HG03175 (cell line): ENCODE measurements around the gene CEND1.

Source experiments
- ATAC-seq: cut with Tn5 transposase; IDR thresholded peaks from one replicate; pipeline ENCODE4 v1.9.1; 2021; ENCODE audit warnings: mild to moderate bottlenecking, moderate library complexity; ENCODE audit not compliant: unreplicated experiment

Gene CEND1

DNA sequence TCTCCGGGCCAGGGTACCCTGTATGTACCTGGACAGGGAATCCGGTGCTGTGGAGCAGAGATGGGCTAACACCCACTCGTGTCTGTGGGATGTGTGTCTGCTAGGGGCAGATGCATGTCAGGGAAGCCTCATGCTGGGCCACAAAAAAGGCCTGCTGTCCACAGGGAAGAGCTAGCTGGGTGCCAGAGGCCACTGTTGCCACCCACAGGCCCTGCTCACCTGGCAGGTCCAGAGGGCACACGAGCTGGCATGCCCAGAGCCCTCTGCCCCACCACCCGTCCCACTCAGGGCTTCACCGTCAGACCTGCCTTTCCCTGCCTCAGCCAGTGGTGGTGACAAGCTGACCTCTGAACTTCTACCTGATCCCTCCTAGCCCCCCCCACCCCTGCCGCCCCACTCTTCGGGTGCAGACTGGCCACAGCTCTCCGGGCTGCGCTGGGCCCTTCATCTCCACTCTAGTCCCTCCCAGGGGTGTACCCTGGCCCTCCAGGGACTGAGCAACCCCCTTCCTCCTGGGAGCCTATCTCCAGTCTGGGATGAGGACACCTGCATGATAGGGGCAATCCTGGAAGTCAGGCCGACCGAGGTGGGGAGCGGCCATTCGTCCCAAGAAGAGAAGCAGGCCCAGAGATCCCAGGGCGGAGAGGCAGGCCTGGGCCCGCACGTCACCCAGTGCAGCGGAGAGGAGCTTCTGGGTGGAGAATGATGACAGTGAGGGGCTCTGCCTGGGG, 6.8 kb upstream of the CEND1 start:
- ATAC-seq, result no peak

DNA sequence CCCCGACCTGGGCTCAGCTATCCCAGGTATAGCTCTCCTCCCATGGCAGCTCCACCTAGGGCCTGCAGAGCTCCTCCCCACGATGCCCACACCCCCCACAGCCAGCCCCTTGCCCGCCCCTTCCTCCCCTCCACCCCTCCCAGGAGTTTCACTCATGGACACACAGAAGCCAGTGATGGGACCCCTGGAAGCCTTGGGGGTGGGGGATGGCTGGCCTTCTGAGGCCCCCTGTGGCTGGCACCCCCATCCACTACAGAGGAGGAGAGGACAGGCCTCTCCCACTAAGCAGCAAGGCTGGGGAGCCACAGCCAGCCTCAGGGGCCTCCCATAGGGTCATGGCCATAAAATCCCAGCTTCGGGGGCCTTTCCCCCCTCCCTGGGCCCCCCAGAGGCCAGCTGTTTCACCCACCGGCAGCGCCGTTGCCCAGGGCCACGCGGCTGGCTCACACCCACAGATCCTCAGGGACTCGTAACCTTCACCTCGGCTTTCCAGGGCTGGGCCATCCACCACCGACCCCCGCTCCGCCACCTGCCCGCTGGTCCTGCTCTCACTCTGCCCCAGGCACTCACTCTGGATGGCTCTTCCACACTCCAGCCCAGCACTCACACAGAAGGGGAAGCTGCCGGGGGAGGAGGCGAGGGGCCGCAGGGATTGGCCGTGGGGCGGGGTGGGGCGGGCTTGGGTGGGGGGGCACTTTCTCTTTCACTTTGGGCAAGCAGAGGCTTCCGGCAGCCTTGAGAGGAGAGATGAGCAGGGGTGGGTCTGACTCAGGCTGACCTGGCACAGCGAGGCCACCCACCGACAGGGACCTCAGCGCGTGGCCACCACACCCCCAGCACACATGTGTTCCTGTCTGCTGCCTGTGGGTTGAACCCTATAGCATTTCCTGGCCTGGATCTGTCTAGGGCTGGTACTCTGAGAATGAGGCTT, 6.0 kb upstream of the CEND1 start:
- peak; percentile 28 for ATAC-seq

DNA sequence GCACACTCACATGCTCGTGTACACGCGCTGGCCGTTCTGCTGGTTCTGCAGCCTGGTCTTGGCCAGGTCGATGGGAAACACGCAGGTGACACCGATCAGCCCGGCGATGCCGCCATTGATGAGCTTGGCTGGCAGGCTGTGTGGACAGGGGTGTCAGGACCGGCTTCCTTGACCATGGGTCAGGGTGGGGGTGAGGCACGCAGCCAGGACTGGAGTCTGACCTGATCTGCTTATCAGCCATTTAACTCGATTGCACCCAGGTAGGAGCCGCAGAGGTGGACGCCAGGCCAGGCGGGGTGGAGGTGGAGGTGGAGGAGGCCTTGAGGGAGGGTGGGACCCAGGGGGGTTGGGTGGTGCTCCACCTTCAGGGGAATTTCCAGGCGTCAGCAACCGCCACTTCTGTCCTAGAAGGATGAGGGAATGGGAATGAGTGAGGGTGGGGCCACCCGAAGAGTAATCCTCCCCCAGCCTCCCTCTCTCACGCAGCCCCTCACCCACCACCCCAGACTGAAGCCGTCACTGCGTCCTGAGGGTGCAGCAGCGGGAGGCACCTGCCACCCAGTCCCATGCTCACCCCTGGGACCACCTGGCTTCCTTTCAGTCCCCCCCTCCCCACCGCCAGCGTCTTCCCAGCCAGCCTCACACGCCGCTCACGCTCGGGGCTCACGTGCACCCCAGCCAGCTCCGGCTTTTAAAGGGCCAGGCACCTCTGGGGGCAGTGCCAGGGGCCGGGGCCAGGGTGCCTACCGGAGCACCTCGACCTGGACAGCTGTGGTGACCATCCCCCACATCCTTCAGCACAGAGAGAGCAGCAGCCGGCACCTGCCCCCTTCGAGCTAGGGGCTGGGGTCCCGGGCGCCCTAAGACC, 5.1 kb upstream of the CEND1 start:
- ATAC-seq, result no peak

DNA sequence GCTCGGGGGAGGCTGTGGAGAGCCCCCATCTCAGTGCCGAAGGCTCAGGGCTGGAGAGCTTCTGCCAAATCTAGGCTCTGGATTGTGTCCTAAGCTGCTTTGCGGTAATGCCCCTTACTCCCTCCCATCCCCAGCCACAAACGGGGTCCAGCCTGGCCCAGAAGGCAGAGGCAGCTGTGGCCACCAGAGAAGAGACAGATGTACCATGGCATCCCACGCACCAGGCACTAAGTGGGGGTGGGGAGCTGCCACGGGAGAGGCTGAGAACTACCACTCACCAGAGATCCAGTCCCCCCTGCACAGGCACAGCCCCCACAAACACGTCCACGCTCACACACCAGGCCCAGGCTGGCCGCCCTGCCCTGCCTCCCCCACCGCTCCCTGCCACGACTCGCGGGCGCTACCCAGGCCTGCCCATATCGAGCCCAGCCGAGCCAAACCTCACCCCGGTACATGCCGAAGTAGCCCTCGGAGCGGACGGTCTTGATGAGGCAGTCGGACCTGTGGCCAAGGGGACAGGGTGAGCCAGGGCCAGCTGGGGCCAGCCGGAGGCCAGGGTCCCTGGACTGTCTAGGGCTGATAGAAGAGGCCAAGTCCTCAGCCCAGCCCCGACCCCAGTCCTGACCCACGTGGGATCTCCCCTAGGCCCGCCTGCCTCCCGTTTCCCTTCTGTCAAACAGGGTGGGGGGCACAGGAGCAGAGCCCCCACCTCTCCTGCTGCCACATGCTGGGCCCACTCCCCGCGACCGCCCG, 4.3 kb upstream of the CEND1 start:
- ATAC-seq, result no peak

DNA sequence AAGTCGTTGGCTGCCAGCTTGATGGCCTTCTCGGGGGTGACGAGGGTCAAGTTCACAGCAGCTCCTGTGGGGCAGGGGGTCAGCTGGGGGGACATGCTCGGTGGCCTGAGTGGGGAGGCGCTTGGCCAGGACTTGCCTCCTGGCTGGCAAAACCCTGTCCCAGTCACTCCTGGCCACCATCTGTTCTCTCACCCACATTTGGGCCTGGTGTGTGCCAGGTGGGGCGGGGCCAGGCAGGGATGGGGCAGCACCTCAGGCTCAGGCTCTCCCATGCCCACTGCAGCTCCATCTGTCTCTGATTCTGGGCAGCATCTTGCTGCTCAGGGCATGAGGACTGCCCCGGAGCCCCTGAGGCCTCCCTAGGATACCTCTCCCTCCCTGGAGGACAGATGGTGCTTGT, 3.7 kb upstream of the CEND1 start:
- no peak for ATAC-seq

DNA sequence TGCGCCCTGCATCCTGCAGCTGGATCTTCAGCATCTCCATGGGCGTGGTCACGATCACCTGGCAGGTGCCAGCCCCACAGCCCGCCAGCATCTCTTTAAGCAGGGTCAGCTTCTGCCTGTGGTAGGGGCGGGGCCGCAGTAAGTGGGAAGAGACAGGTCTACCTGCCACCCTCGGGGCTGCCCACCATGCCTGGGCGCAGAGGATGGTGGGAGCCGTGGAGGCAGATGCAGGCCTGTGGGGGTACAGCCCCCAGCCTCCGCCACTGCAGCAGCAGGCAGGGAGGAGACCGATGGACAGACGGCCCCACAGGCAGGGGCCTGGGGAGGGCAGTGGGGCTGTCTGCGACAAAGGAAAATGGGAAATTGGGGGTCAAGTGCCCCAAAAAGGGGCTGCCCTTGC, 3.0 kb upstream of the CEND1 start:
- ATAC-seq, result no peak

DNA sequence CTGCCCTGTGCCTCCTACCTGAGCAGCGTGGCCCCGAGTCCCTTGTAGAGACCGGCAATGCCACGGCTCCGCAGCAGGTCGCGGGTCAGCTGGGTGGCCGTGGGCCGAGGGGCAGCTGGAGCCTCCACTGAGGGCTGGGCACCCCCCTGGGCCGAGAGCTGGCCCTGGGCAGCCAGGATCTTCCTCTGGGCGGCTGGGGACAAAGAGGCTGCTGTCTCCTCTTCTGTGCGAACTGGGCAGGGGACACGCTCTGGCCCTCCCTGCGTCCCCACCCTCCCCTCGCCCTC, 2.6 kb upstream of the CEND1 start:
- ATAC-seq, result no peak

DNA sequence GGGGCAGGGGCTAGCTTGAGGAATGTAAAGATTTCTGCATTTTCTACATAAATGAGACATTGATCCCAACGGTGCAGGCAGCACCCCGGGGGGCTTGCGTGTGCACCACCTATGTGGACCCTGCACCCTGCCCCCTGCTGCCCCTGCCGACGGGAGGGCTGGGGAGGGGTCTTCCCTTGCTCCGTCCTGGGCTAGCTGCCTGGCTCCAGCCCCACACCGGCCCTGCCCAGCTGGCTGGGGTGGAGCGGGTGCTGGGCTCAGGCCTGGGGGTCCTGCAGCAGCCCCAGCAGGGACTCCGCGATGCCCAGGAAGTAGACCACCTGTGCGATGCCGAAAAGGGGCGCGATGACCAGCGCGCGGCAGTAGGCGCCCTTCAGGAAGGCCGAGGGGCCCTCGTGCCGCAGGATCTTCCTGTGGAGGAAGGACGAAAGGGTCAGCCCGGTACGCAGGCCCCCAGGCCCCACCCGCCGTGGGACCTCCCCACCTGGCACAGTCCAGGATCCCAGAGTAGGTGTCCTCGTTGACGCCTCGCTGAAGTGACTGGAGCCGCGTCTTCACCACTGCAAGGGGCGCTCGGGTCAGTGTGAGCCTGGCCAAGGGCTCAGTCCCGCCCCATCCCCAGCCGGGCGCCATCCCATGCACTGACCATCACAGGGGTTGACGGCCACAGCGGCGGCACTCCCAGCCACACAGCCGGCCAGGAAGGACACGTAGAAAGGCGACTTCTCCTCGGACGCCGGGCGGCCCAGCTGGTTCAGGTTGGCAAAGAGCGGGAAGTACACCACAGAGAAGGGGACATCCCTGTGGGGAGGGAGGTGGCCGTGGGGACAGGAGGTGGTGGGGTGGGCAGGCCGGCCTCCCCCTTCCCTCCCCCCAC, 2.0 kb upstream of the CEND1 start:
- no peak for ATAC-seq

DNA sequence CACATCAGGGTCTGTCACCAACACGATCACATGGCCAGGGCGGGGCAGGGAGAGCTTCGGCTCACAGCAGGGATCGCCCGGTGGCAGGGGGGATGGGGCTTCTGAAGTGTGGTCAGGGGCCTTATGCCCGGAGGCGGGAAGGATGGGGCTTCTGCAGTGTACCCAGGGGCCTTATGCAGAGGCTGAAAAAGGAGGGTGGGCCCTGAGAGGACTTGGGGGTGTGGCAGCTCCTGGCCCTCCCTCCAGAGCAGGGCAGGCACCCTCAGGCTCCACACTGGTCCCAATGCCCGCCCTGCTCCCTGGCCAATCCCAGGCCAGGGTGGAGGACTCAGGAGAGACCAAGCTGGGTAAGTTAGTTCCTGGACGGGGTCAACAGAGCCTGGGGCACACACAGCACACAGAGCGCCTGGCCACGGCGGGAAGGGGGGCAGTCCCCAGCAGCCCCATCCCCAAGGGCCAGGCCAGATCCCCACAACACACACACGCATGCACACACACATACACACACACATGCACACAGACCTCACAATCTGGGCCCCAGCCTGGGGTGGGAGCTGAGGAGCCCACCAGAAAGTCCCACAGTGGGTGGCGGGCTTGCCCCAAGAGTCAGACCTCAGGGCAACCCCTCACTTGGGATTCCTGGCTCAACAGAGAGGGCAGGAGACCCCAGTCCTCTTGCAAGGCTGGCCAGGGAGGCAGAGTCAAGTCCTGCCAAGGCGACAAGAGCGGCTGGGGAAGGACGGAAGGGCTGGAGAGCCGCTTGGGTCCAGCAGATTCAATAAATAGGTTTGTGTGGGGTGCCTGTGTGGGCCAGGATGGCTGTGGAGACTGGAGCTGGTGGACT, 1.1 kb upstream of the CEND1 start:
- ATAC-seq, result no peak

DNA sequence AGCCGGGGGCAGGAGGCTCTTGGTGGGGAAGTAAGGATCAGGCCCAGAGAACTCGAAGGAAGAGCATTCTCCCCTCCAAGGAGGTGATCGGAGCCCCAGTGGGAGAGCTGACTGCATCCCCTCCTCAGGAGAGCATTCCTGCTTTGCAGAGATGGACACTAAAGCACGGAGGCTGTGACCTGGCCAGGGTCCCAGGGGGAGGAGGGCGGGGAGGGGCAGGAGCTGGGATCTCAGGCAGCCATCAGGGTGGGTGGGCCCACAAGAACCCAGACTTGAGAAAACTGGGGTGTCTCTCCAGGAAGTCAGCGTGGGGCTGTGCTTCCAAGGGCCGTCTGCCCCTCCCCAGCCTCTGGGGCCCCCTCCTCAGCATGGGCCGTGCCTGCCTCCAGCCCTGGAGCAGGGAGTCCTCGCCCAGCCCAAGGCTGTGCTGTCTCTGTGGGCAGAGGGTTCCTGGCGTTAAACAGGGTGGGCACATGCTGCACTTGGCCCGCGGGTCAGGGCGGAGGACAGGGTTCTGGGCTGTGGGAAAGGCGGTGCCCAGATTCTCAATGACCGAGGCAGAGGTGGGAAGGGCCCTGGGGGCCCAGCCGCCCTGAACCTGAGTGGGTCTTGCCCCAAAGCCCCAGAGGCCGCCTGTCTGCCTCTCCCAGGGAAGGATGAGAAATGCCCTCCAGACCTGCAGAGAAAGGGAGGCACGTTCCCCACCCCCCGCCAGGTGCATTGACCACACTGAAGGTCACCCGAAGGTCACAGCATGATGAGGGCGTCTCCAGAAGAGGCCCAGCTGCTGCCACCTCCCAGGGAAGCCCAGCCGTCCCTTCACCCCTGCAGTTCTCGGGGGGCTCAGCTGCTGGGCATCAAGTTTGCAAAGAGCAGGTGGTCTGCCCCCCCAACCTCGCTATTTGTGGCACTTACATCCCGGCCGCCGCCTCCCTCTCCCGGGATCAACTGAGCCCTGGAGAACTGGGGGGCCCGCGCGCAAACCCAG, 643 bp downstream of the CEND1 start:
- no peak for ATAC-seq

DNA sequence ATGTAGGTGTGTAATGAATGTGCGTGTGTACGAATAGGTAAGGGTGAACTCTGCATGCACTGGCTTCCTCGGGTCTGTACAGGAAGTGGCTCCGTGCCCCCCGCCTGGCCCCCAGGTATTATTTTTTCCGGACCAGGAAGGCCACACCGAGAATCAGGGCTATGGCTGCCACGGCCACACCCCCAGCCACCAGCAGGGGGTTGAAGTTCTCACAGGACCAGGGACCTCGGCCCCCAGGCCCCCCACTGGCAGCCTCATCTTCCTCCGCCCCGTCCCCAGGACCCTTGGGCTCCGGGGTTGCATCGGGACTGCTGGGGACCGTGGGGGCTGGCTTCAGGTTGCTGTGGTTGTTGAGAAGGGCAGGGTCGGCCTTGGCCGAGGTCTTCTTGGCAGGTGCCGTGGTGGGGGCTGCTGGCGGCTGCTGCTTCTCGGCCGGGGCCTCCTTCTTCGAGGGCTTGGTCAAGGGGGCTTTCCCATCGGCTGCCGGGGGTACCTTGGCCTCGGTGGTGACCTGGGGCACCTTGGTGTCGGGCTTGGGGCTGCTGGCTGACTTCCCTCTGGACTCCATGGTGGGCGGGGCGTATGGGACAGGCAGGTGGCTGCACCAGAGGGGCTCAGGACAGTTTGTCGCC, 1.8 kb downstream of the CEND1 start:
- no peak for ATAC-seq

DNA sequence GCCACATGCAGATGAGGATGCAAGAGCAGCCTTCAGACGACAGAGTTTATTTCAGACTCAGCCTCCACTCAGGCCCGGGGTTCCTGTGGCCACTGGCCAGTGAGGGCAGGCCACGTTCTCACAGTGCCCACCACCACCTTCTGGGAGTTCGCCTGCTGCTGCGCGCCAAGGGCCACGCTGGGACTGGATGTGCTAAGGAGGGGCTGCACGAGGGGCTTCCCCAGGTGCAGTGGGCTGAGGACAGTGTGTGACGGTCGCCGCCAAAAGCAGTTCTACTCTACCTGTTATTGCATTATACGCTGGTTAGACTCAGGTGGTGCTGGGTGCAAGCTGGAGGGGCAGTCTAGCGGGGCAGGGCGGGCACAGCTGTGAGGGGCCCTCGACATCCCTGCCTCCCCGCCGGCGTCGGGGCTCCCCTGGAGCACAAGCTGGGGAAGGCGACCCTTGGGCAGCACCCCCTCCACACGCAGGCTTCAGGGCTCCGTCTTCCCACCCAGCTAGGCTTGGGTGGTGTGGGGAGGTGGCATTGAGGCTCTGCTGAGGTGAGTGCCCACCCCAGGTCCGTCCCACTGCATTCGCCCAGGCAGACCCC, 2.7 kb downstream of the CEND1 start:
- ATAC-seq, result no peak

DNA sequence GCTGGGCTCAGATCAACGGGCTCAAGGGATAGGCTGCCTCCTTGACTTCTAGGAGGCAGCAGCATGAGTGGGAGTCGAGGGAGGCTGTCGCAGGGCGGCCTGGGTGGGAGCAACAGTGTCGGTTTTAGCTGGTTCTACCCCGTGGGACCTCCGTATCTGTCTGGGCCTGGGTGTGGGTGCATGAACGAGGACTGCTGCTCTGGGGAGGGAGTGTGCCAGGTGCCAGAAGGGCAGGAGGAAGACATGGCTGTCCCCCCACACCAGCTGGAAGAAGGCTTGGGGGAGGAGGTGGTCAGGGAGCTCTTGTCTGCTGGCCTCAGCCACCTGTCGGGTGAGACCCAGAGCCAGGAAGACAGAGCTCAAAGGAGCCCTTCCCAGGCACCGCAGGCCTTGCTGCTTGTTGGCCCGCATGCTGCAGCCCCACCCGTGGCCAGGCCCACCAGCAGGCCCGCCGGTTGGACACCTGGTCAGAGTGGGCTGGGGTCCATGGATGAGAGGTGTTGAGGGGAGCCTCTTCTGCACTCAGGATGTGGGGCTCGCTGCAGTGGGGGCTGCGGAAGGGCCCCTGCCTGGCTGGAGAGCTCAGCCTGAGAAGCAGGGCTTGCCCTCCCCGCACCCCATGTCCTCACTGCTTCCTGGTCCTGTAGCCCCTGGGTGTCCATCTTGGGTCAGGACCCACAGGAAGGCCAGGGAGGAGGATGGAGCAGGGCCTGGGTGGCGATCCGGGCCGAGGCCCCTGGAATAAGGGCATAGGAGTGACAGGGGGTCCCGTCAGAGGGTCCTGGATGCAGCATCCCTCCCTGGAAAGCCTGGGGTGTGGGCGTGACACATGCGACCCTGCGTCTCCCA, 3.4 kb downstream of the CEND1 start:
- ATAC-seq, result no peak

DNA sequence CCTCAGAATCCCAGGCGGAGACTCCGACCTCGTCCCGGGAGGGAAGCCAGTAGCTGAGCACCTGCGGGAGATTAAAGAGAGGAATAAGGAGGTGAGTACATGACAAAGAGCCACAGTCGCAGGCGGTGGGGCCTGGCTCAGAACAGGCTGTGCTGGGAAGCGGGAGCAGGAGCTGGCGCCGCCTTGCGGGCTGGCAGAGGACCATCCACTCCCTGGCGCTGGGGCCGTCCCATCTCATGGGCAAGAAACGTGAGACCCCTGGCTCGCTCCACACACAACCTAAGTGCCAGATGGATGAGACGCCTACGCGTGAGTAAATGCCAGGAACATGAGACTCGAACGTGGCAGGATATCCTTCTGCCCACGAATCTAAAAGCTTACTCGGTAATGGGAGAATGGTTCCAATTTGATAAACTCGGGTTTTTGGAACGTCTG, 6.3 kb downstream of the CEND1 start:
- no peak for ATAC-seq

DNA sequence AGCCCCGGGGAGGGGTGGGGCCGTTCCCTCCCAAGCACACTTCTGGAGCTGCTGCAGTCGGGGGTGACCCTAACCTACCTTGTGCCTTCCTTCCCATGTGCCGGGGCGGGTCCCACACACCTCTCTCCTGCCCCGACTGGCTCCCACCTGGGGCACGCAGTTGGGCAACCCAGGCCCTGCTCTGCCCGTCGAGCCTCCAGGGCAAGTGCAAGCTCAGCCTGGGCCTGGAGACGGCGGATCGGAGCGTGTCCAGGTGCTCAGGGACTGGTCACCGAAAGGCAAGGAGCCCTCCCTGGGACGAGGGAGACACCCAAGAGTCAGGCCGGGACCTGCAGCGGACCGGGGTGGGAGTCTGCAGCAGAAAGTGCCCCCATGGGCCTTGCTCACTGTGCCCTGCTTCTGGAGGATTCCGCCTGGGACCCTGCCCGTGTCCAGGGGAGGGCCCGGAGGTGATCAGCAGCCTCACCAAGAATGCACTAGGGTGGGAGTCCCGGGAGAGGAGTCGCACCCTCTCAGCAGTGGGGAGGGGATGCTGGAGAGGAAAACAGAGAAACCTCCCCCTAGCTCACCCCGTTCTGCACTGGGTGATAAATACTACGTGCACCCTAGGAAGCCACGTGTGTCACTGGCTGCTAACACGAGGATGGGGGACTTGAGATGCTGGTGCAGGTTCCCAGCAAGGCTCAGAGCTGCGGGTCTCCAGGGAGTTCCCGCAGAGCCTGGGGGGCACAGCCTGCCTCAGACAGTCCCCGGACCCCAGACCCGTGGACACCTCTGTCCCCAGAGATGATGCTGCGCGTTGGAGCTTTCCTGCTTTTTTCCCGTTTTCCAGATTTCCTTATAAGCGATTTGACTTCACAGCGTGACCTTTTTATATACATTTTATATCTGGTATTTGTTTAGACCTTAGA, 7.4 kb downstream of the CEND1 start:
- no peak for ATAC-seq
